Fibroblast of lung (primary cell): ENCODE data around the gene SEC11A.

Experiments
- CTCF ChIP-seq, 2 donors: IDR thresholded peaks in 1 of 2; conservative IDR thresholded peaks in 1 of 2; 1 replicate in 1 of 2; 2 replicates in 1 of 2; pipeline ENCODE4 v1.5.1; 2011 to 2012; ENCODE audit warnings: low read length in 2 of 2, control low read depth in 1 of 2, inconsistent platforms in 1 of 2, low read depth in 1 of 2, mild to moderate bottlenecking in 1 of 2
- EZH2 ChIP-seq: IDR thresholded peaks from 2 replicates; pipeline ENCODE4 v1.5.1; 2012; ENCODE audit warnings: low read length, control low read depth, mild to moderate bottlenecking; ENCODE audit errors: missing control alignments

GRCh38 chr15:84759018-84759417 is 43.1 kb upstream of the SEC11A start:
- TF ChIP-seq EZH2 (no peak), CTCF (conservative IDR thresholded peaks at IDR 0.05 in 1 of 2, IDR thresholded peaks at IDR 0.05 in 1 of 2; ENCODE audit: low read depth in 1 of 2, low read length in 2 of 2) (no peak)
